Neuronal stem cell (in vitro differentiated cells): Measurements from ENCODE around the gene CES3.

Experiments used
- DNase-seq: peaks from one replicate; pipeline ENCODE4 v3.0.0-alpha.2; 2013; ENCODE audit warnings: low spot score
- H2AFZ ChIP-seq: one replicate; pipeline ENCODE4 v1.6.1; 2013; ENCODE audit warnings: mild to moderate bottlenecking, low read length, inconsistent platforms
- H2AK5ac ChIP-seq: 2 replicates; pipeline ENCODE4 v1.6.1; 2013; ENCODE audit warnings: low read depth, mild to moderate bottlenecking, inconsistent platforms, low read length, moderate library complexity, mixed read lengths
- H2BK120ac ChIP-seq: 2 replicates; pipeline ENCODE4 v1.6.1; 2013; ENCODE audit warnings: low read depth, mild to moderate bottlenecking, inconsistent platforms, low read length, moderate library complexity, mixed read lengths
- H2BK12ac ChIP-seq: one replicate; pipeline ENCODE4 v1.6.1; 2013; ENCODE audit warnings: low read length, inconsistent platforms
- H2BK15ac ChIP-seq: 2 replicates; pipeline ENCODE4 v1.6.1; 2013; ENCODE audit warnings: mild to moderate bottlenecking, low read length, inconsistent platforms, mixed read lengths
- H2BK5ac ChIP-seq: one replicate; pipeline ENCODE4 v1.6.1; 2013; ENCODE audit warnings: inconsistent platforms, mild to moderate bottlenecking, low read length, moderate library complexity
- H3K14ac ChIP-seq: one replicate; pipeline ENCODE4 v1.6.1; 2013; ENCODE audit warnings: low read length, inconsistent platforms
- H3K18ac ChIP-seq: 2 replicates; pipeline ENCODE4 v1.6.1; 2013; ENCODE audit warnings: low read length, inconsistent platforms
- H3K23ac ChIP-seq: 2 replicates; pipeline ENCODE4 v1.6.1; 2013; ENCODE audit warnings: low read depth, mild to moderate bottlenecking, mixed read lengths, low read length, inconsistent platforms; ENCODE audit not compliant: poor library complexity
- H3K27ac ChIP-seq: replicated peaks from 3 replicates; pipeline ENCODE4 v1.5.1; 2013; ENCODE audit warnings: low read length, inconsistent platforms
- H3K27me3 ChIP-seq, 3 experiments: 2 replicates each; pipeline ENCODE4 v1.6.1; 2013; ENCODE audit warnings: low read length in 3 of 3, mild to moderate bottlenecking in 2 of 3, inconsistent platforms in 1 of 3, low read depth in 1 of 3, mixed read lengths in 1 of 3, moderate library complexity in 1 of 3; ENCODE audit not compliant: control insufficient read depth in 3 of 3, insufficient read depth in 3 of 3
- H3K36me3 ChIP-seq, 2 donors: replicated peaks in 1 of 2; 2 replicates each; pipeline ENCODE4 v1.6.1; 2013; ENCODE audit warnings: low read length in 2 of 2; ENCODE audit not compliant: control insufficient read depth in 2 of 2, insufficient read depth in 2 of 2
- H3K4ac ChIP-seq: 2 replicates; pipeline ENCODE4 v1.6.1; 2013; ENCODE audit warnings: inconsistent platforms, mild to moderate bottlenecking, low read length, moderate library complexity
- H3K4me1 ChIP-seq, 2 donors: 1 replicate in 1 of 2; 2 replicates in 1 of 2; pipeline ENCODE4 v1.6.1; 2013; ENCODE audit warnings: low read length in 2 of 2, low read depth in 1 of 2; ENCODE audit not compliant: control insufficient read depth in 2 of 2, insufficient read depth in 1 of 2
- H3K4me2 ChIP-seq: one replicate; pipeline ENCODE4 v1.6.1; 2013; ENCODE audit warnings: mild to moderate bottlenecking, low read length, inconsistent platforms; ENCODE audit not compliant: insufficient read depth, poor library complexity, severe bottlenecking
- H3K4me3 ChIP-seq, 2 donors: 2 replicates each; pipeline ENCODE4 v1.5.1; 2013; ENCODE audit warnings: low read length in 2 of 2, mild to moderate bottlenecking in 2 of 2, inconsistent platforms in 1 of 2, moderate library complexity in 1 of 2
- H3K79me1 ChIP-seq: one replicate; pipeline ENCODE4 v1.6.1; 2013; ENCODE audit warnings: low read depth, mild to moderate bottlenecking, inconsistent platforms, low read length, moderate library complexity
- H3K9ac ChIP-seq: one replicate; pipeline ENCODE4 v1.6.1; 2013; ENCODE audit warnings: mild to moderate bottlenecking, low read depth, low read length, inconsistent platforms; ENCODE audit not compliant: poor library complexity
- H3K9me3 ChIP-seq, 2 donors: replicated peaks in 1 of 2; 2 replicates each; pipeline versions ENCODE3 to v1.6.1; 2013; ENCODE audit warnings: low read length in 2 of 2, mild to moderate bottlenecking in 2 of 2, inconsistent platforms in 1 of 2, low read depth in 1 of 2, mixed read lengths in 1 of 2, moderate library complexity in 1 of 2; ENCODE audit not compliant: control insufficient read depth in 2 of 2, insufficient read depth in 1 of 2
- H4K8ac ChIP-seq: one replicate; pipeline ENCODE4 v1.6.1; 2013; ENCODE audit warnings: low read depth, mild to moderate bottlenecking, inconsistent platforms, low read length, moderate library complexity
- H4K91ac ChIP-seq: one replicate; pipeline ENCODE4 v1.6.1; 2013; ENCODE audit warnings: low read length, low read depth, mild to moderate bottlenecking, inconsistent platforms; ENCODE audit not compliant: poor library complexity
- WGBS, 2 donors: extraction: QIAGEN DNeasy Blood & Tissue Kit; methylation state at CpG; one replicate each; pipeline ENCODE4 v1.1.7; 2013; ENCODE audit warnings: missing lambda C conversion rate in 2 of 2, mixed read lengths in 1 of 2; ENCODE audit not compliant: insufficient read length in 2 of 2, insufficient replicate concordance in 1 of 2; ENCODE audit errors: extremely low coverage in 2 of 2; 5-methylcytosine and 5-hydroxymethylcytosine counted together

CES3 gene

DNA sequence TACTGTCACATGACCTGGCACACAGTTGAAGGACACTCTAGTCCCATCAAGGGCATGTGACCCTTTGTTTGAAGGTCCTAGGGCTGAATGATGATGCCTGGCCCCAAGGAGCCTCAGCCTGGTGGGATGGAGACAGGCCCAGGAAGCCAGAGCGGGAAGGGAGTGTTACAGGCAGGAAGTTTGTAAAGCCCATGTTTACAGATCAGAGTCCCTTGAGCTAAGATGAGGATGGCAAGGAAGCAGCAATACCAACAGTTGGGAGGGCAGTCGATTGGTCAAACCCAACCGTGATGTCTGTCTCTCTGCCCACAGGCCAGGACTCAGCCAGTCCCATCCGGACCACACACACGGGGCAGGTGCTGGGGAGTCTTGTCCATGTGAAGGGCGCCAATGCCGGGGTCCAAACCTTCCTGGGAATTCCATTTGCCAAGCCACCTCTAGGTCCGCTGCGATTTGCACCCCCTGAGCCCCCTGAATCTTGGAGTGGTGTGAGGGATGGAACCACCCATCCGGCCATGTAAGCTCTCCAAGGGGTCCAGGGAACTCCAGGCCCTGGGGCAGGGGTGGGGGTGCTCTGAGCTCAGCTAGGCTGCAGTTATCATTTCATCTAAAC, 23.2 kb upstream of the CES3 start:
- Histone ChIP-seq H2BK120ac (no peak overlapping the region), H2BK5ac (no peak overlapping the region), H4K91ac (no peak overlapping the region), H3K4me1 (peaks cover 9% of the 10 kb centered on the region in 2 donors), H3K4ac (no peak overlapping the region), H4K8ac (no peak overlapping the region), H3K27ac (no peak overlapping the region), H3K14ac (no peak overlapping the region), H3K4me2 (no peak overlapping the region), H2BK12ac (no peak overlapping the region), H3K18ac (no peak overlapping the region), H2BK15ac (no peak overlapping the region), H3K9ac (no peak overlapping the region), H2AFZ (no peak overlapping the region), H3K23ac (no peak overlapping the region), H3K4me3 (no peak overlapping the region), H2AK5ac (no peak overlapping the region), H3K9me3 (peaks cover 0 to 2% of the 10 kb centered on the region in 2 donors), H3K79me1 (peaks cover 17% of the 10 kb centered on the region), H3K36me3 (peaks cover 26 to 69% of the 10 kb centered on the region in 2 donors), H3K27me3 (no peaks in the 10 kb centered on the region)
- no peak for DNase-seq
- no CpG with 5 or more reads among the region's 10 CpGs for WGBS, 2 donors

DNA sequence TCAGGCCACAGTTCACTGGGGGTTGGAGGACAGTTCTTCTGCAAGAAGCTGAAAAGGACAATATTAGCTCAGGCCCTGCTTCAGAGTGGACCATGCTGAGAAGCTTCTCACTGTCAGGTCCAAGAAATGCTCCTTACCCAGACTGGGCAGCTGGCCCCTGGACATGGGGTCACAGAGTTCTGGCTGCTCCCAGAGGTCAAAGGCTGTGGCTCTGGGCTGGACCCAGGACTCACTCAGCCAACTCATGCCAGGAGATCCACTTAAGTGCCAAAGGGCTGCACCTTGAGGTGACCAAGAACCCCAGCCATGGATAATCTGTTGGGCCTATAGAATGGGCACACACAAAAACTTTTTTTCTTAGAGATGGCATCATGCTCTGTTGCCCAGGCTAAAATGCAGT, 21.7 kb upstream of the CES3 start:
- Histone ChIP-seq H3K27ac (no peak overlapping the region), H3K9me3 (peaks cover 0 to 2% of the 10 kb centered on the region in 2 donors), H3K9ac (no peak overlapping the region), H4K8ac (no peak overlapping the region), H3K14ac (no peak overlapping the region), H4K91ac (no peak overlapping the region), H3K4me1 (peaks cover 4 to 5% of the 10 kb centered on the region in 2 donors), H3K4me2 (no peak overlapping the region), H2AK5ac (no peak overlapping the region), H2BK15ac (no peak overlapping the region), H3K18ac (no peak overlapping the region), H2AFZ (no peak overlapping the region), H3K4me3 (peak overlapping the region in 1 of 2 donors; percentile 28), H2BK12ac (no peak overlapping the region), H2BK5ac (no peak overlapping the region), H3K79me1 (peaks cover 8% of the 10 kb centered on the region), H2BK120ac (no peak overlapping the region), H3K27me3 (no peaks in the 10 kb centered on the region), H3K23ac (no peak overlapping the region), H3K4ac (no peak overlapping the region), H3K36me3 (peaks cover 28 to 83% of the 10 kb centered on the region in 2 donors)
- no peak for DNase-seq

DNA sequence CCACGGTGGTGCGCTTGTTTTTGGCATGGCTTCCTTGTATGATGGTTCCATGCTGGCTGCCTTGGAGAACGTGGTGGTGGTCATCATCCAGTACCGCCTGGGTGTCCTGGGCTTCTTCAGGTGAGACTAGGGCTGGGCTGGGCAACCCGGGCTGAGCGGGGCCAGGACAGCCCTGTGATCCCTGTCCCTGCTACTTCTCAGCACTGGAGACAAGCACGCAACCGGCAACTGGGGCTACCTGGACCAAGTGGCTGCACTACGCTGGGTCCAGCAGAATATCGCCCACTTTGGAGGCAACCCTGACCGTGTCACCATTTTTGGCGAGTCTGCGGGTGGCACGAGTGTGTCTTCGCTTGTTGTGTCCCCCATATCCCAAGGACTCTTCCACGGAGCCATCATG, 20.8 kb upstream of the CES3 start:
- no peak for DNase-seq
- Histone ChIP-seq H4K91ac (no peak overlapping the region), H2BK12ac (no peak overlapping the region), H2AFZ (no peak overlapping the region), H3K4ac (no peak overlapping the region), H3K18ac (no peak overlapping the region), H2BK120ac (no peak overlapping the region), H2BK15ac (no peak overlapping the region), H3K9me3 (peaks cover 0 to 2% of the 10 kb centered on the region in 2 donors), H2AK5ac (peak overlapping the region; percentile 28), H3K9ac (no peak overlapping the region), H2BK5ac (no peak overlapping the region), H3K79me1 (peaks cover 6% of the 10 kb centered on the region), H3K4me2 (no peak overlapping the region), H3K27me3 (no peaks in the 10 kb centered on the region), H3K4me3 (peak overlapping the region in 1 of 2 donors; percentile 41), H3K23ac (no peak overlapping the region), H4K8ac (peak overlapping the region; percentile 72), H3K36me3 (peaks cover 28 to 83% of the 10 kb centered on the region in 2 donors), H3K4me1 (peaks cover 2 to 4% of the 10 kb centered on the region in 2 donors), H3K14ac (no peak overlapping the region), H3K27ac (no peak overlapping the region)
- WGBS, 2 donors, result no CpG with 5 or more reads among the region's 16 CpGs

DNA sequence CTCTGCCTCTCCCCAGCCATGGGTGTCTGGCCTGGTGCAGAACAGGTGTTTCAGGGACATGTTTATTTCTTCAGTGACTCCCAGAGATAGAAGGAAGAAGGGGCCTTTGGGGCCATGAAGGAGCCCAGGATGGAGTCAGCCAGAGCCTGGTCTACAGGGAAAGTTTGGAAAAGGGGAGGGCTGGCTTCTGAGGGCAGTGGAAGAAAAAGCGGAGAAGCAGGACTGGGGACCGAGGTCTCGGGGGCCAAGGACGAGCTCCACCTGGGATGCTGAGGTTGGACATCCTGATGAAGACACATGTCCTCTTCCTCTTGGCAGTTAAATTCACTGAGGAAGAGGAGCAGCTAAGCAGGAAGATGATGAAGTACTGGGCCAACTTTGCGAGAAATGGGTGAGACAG, 18.1 kb upstream of the CES3 start:
- no peak overlapping the region for H3K27ac ChIP-seq
- WGBS, 2 donors, result no CpG with 5 or more reads among the region's 5 CpGs
- no peak overlapping the region for H3K9ac ChIP-seq
- no peak overlapping the region for H3K4me3 ChIP-seq
- H3K36me3 ChIP-seq, result peaks cover 28 to 62% of the 10 kb centered on the region in 2 donors
- no peak overlapping the region for H3K23ac ChIP-seq
- no peak overlapping the region for H2AK5ac ChIP-seq
- no peak overlapping the region for H4K8ac ChIP-seq
- no peak overlapping the region for H3K18ac ChIP-seq
- H3K4ac ChIP-seq, result no peak overlapping the region
- H3K27me3 ChIP-seq, result peaks cover 0 to 11% (median 0%) of the 10 kb centered on the region in 3 experiments
- no peak overlapping the region for H2BK5ac ChIP-seq
- DNase-seq, result no peak
- H3K9me3 ChIP-seq, result peaks cover 0 to 2% of the 10 kb centered on the region in 2 donors
- H3K14ac ChIP-seq, result no peak overlapping the region
- H3K79me1 ChIP-seq, result peaks cover 1% of the 10 kb centered on the region
- no peak overlapping the region for H4K91ac ChIP-seq
- no peak overlapping the region for H2AFZ ChIP-seq
- H3K4me1 ChIP-seq, result no peaks in the 10 kb centered on the region
- H2BK120ac ChIP-seq, result no peak overlapping the region
- H2BK12ac ChIP-seq, result no peak overlapping the region
- H3K4me2 ChIP-seq, result no peak overlapping the region
- no peak overlapping the region for H2BK15ac ChIP-seq
